ENCODE measurements around the gene MLF2.

- no peak for TF ChIP-seq CTCF (IDR thresholded peaks at IDR 0.05)
- TF ChIP-seq POLR2A (IDR thresholded peaks at IDR 0.05), result no peak
Observed at GRCh38 chr12:6701078-6701768, 51.7 kb downstream of the MLF2 start.

Data from adrenal gland (tissue), 5 donors.